AG04450 (cell line): Measurements from ENCODE around the gene CACNB4. TPM values are rescaled to one million over a fixed set of nuclear protein-coding genes. Genes with fewer than 3 reads are reported as not detected.

Experiments used
- CTCF ChIA-PET: fragments of 300-600, 350-600 bp; formaldehyde crosslinking; extraction: SDS; loops from one replicate; lab custom pipeline; 2022; ENCODE audit warnings: antibody characterized with exemption, inconsistent platforms; lab: Charles Lee
- POLR2A ChIA-PET: fragments of 350-600 bp; formaldehyde crosslinking; extraction: SDS; loops from one replicate; lab custom pipeline; 2021; ENCODE audit warnings: antibody characterized with exemption, inconsistent platforms; lab: Yijun Ruan, JAX
- DNase-seq: peaks from one replicate; pipeline ENCODE4 v3.0.0-alpha.2; 2011; ENCODE audit warnings: low read depth, low spot score
- H3K27ac ChIP-seq: one replicate; pipeline ENCODE4 v1.5.1; 2012; ENCODE audit warnings: low read depth, low read length, control low read depth
- H3K27me3 ChIP-seq: one replicate; pipeline ENCODE4 v1.6.0; 2012; ENCODE audit warnings: low read length; ENCODE audit not compliant: control insufficient read depth, insufficient read depth
- H3K4me3 ChIP-seq: 2 replicates; pipeline ENCODE4 v1.5.1; 2011; ENCODE audit warnings: mild to moderate bottlenecking, low read depth, low read length, control low read depth
- H3K9me3 ChIP-seq: 2 replicates; pipeline ENCODE4 v1.5.1; 2012; ENCODE audit warnings: low read length; ENCODE audit not compliant: control insufficient read depth, insufficient read depth
- polyA plus RNA-seq: library from polyadenylated mRNA; depleted of rRNA; stranded (reverse); fragments of >200 nt; gene quantifications from 2 replicates; pipeline ENCODE4 v1.2.3, GENCODE V29; 2011
- TF ChIP-seq, protein P1 (sequence below): IDR thresholded peaks from 2 replicates; pipeline ENCODE4 v1.5.1; 2011; ENCODE audit warnings: low read depth, low read length, control low read depth, inconsistent platforms

The CACNB4 gene
- polyA plus RNA-seq, 1 experiment, result 0.22 TPM

DNA sequence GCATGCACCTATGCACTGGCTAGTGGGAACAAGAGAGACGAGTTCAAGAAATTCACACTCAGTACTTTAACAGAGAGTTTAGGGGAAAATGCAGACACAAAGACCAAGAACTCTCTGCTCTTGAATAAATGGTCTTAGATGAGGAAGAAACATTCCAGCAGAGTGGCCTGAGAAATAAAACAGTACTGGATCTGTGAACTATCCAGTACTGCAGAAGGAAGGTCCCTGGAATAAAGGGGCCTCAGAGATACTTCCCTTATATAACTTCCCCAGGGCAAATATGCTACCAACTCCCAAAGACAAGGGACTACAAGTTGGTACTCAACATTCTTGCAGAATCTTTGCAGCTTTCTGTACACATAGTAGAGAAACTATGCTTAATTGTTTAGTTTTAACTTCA, 199.7 kb downstream of the CACNB4 start:
- POLR2A ChIA-PET, result no interaction called here
- no peaks in the 10 kb centered on the region for H3K9me3 ChIP-seq
- TF ChIP-seq, protein P1, sequence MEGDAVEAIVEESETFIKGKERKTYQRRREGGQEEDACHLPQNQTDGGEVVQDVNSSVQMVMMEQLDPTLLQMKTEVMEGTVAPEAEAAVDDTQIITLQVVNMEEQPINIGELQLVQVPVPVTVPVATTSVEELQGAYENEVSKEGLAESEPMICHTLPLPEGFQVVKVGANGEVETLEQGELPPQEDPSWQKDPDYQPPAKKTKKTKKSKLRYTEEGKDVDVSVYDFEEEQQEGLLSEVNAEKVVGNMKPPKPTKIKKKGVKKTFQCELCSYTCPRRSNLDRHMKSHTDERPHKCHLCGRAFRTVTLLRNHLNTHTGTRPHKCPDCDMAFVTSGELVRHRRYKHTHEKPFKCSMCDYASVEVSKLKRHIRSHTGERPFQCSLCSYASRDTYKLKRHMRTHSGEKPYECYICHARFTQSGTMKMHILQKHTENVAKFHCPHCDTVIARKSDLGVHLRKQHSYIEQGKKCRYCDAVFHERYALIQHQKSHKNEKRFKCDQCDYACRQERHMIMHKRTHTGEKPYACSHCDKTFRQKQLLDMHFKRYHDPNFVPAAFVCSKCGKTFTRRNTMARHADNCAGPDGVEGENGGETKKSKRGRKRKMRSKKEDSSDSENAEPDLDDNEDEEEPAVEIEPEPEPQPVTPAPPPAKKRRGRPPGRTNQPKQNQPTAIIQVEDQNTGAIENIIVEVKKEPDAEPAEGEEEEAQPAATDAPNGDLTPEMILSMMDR, result no peak
- CTCF ChIA-PET, result no interaction called here
- no peaks in the 10 kb centered on the region for H3K27me3 ChIP-seq
- DNase-seq, result no peak
- no peak overlapping the region for H3K27ac ChIP-seq
- no peak overlapping the region for H3K4me3 ChIP-seq

DNA sequence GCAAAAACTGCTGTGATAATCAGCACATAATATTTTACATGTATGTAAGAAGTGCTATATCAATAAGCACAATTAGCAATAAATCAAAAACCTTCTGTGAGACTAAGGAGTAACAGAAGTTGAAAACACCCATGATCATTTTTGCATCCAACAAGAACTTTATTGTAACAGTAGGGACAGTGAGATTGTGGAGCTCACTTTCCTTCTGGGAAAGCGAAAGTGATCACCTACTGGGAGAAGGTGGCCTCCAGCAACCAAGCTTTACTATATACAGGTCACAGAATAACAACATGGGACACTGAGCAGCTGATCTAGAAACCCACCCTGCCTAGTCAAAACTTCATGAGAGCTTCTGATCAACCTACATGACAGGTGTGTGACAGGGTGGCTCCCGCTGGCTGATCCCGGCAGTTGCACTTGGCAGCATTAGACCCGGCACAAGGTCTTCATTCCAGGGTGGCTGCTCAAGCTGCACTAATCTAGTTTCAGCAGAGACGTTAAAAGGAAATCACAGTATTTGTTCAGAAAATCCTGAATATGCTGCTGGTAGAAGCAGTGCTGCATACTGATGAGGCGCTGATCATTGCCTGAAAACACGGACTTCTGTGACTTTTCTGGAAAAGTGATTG, 207.2 kb downstream of the CACNB4 start:
- CTCF ChIA-PET, result no interaction called here

DNA sequence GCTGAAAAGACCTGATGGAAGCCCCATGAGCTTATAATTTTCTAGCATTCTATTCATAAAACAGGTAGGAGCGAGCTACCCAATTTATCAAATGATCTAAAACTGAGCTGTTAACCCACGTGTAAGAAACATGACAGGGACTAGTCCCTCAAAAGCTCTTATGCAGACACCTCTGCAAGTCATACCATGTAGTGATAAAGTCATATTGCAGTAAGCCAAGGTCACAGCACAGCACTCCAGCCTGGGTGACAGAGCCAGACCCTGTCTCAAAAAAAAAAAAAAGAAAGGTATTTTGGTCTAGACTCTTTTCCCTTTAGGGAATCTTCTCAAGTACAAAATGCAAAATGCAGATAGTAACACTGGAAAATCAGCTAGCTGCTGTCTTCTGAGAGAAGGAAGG, 211.7 kb downstream of the CACNB4 start:
- Histone ChIP-seq H3K27me3 (no peaks in the 10 kb centered on the region), H3K4me3 (no peak overlapping the region), H3K27ac (no peak overlapping the region), H3K9me3 (no peaks in the 10 kb centered on the region)
- CTCF ChIA-PET, result no interaction called here
- DNase-seq, result no peak
- TF ChIP-seq, protein P1, result no peak
- POLR2A ChIA-PET, result no interaction called here

More for the DNA sequence above, 207.2 kb downstream of the CACNB4 start:
- Histone ChIP-seq H3K4me3 (no peak overlapping the region), H3K27ac (no peak overlapping the region), H3K27me3 (no peaks in the 10 kb centered on the region), H3K9me3 (no peaks in the 10 kb centered on the region)
- POLR2A ChIA-PET, result no interaction called here
- TF ChIP-seq, protein P1, result no peak
- no peak for DNase-seq

DNA sequence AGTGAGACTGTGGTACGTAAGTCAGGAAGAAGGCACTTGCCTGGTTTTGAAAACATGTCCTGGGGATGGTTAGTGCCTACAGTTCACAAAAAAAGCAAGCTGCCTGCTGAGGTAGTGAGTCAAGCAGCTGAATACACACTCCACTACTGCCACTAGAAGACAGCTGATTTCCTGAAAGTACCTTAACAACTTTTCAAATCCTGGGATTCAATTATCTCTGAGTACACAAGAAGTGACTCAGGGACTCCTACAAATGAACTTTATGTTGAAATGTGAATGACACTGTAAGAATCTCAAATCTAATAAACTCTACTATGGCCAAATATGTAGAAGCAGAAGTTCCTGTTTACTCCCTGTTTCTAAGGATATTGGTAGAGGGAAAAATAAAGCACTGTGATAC, 212.6 kb downstream of the CACNB4 start:
- TF ChIP-seq, protein P1, result no peak
- CTCF ChIA-PET, result interaction anchor here (0.7 kb wide), 1 partner anchor 112 kb away, joined by 4 read pairs; no protein-coding TSS in a partner anchor
- Histone ChIP-seq H3K4me3 (no peak overlapping the region), H3K9me3 (no peaks in the 10 kb centered on the region), H3K27ac (no peak overlapping the region), H3K27me3 (no peaks in the 10 kb centered on the region)
- POLR2A ChIA-PET, result no interaction called here
- DNase-seq, result no peak

DNA sequence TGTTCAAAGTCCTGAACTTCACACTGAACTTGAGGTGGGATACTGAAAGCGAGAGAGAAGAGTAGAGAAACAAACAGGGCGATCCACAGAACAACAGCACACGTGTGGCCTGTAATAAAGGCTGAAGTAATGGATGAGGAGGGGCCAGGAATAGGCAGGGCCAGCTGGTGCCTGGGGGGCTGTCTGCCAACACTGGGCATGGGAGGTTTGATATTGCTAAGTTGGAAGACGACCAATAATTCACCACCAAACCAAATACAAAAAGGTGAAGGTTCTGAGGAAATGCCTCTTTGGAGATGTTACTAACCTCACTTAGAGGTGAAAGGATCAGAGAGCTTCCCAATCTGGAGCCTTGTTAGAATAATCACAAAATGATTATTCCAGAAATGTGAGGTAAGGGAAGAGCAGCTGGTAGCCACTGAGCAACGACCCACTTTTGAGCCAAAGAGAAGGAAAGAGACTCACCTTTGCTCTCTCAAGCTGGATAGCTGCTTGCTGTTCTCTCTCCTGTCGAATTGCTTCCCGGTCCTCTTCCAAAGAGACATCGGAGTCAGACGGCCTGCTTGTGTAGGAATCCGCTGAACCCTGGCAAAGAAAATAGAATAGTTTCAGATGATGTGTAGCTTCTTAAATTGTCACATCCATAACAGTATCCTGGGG, 215.9 kb downstream of the CACNB4 start:
- Histone ChIP-seq H3K27ac (no peak overlapping the region), H3K4me3 (no peak overlapping the region), H3K27me3 (no peaks in the 10 kb centered on the region), H3K9me3 (no peaks in the 10 kb centered on the region)
- DNase-seq, result no peak
- ChIA-PET CTCF (no interaction called here), POLR2A (no interaction called here)
- TF ChIP-seq, protein P1, result no peak
